HUES64 (cell line): ENCODE measurements around the gene HOXD10.

Experiments
- H3K27ac ChIP-seq: 2 replicates; pipeline ENCODE4 v1.7.0; 2013; ENCODE audit warnings: low read depth, low read length, inconsistent platforms
- H3K27me3 ChIP-seq: 2 replicates; pipeline ENCODE4 v1.6.1; 2013; ENCODE audit warnings: mild to moderate bottlenecking, low read length; ENCODE audit not compliant: insufficient read depth
- H3K36me3 ChIP-seq: 2 replicates; pipeline ENCODE4 v1.6.1; 2013; ENCODE audit warnings: mild to moderate bottlenecking, low read length; ENCODE audit not compliant: insufficient read depth
- H3K4me1 ChIP-seq: 2 replicates; pipeline ENCODE4 v1.6.1; 2013; ENCODE audit warnings: mild to moderate bottlenecking, low read length, moderate library complexity; ENCODE audit not compliant: insufficient read depth
- H3K4me3 ChIP-seq: 2 replicates; pipeline ENCODE4 v1.5.1; 2013; ENCODE audit warnings: mild to moderate bottlenecking, low read length, moderate library complexity
- H3K9ac ChIP-seq: 2 replicates; pipeline ENCODE4 v1.6.1; 2013; ENCODE audit warnings: mild to moderate bottlenecking, low read depth, low read length
- H3K9me3 ChIP-seq: 2 replicates; pipeline ENCODE4 v1.6.1; 2013; ENCODE audit warnings: low read depth, low read length; ENCODE audit not compliant: insufficient read depth
- WGBS: fragments of 150-250, 120-280 bp; methylation state at CpG from one replicate; pipeline ENCODE4 v1.1.7; 2013; ENCODE audit warnings: missing lambda C conversion rate; 5-methylcytosine and 5-hydroxymethylcytosine counted together

Gene HOXD10

DNA sequence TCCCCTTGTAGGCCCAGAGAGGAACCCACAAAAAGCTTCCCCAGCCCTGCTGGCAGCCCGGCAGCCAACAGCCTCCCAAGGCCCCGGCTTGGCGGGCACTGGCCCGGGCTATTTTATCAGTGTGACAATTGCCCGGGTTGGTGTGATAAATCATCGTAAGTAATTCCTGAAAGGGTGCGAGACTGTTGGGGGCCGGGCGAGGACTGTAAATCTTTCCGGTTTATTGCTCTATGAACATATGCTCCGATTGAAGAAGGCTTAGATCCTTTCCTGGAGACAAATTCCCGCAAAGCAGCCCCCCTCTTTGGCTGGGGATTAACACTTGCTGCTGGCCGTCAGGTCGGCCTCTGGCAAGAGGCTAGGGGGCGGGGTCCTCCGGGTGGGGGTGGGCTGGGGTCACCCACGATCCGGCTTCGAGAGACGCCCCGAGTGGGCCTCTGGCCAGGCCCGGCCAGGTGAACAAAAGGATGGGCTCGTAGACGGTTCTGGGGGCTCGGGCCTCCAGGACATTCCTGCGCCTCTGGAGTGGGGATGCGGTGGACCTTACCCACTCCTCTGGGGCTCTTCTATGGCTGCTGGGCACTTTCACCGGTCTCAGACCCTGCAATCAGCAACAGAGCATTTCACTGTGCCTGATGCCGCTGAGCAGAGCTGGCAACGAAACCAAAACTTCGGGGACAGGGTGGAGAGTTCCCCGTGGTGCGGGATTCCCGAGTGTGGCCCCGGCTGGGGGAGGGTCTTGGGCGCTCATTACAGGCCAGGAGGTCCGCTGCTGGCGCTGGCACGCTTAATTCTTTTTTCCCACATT lies 42.5 kb downstream of the HOXD10 start:
- no peak overlapping the region for H3K9ac ChIP-seq
- no peaks in the 10 kb centered on the region for H3K9me3 ChIP-seq
- H3K4me3 ChIP-seq, result no peak overlapping the region
- 5% methylated on average over 37 of the region's 39 CpGs for WGBS
- no peak overlapping the region for H3K27ac ChIP-seq
- H3K4me1 ChIP-seq, result peaks cover 12% of the 10 kb centered on the region; the same call in 1 of the 2 replicates
- H3K36me3 ChIP-seq, result no peaks in the 10 kb centered on the region
- H3K27me3 ChIP-seq, result peaks cover 100% of the 10 kb centered on the region

DNA sequence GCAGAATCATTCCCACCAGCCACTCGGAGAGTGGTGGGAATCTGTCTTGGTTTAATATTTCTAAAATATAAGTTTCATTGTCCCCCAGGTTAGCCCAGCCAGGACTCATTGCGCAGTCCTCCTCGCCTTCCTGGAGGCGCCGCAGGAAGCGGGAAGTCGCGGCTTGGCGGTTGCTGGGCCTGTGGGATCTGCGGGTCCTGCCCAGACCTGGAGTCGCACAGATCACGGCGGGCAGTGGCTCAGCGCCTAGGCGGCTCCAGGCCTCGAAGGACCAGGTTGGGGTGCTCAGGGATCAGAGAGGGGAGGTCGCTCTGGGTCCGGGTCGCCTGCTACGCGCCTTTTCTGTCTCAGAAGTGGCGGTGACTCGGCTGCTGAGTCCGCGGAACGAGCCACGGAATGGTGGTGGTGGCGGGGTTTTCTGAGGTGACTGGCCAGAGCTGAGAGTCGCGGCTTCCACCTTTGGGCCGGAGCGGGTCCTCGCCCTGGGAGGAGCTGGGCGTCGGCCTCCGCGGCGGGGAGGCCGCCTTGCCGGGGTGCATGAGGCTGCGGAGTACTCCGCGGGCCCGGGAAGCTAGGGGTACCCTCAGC lies 43.2 kb downstream of the HOXD10 start:
- no peak overlapping the region for H3K4me3 ChIP-seq
- peaks cover 12% of the 10 kb centered on the region; the same call in 1 of the 2 replicates for H3K4me1 ChIP-seq
- peaks cover 100% of the 10 kb centered on the region for H3K27me3 ChIP-seq
- H3K36me3 ChIP-seq, result no peaks in the 10 kb centered on the region
- no peaks in the 10 kb centered on the region for H3K9me3 ChIP-seq
- WGBS, result 2% methylated on average over 43 of the region's 44 CpGs
- H3K27ac ChIP-seq, result no peak overlapping the region
- H3K9ac ChIP-seq, result no peak overlapping the region

DNA sequence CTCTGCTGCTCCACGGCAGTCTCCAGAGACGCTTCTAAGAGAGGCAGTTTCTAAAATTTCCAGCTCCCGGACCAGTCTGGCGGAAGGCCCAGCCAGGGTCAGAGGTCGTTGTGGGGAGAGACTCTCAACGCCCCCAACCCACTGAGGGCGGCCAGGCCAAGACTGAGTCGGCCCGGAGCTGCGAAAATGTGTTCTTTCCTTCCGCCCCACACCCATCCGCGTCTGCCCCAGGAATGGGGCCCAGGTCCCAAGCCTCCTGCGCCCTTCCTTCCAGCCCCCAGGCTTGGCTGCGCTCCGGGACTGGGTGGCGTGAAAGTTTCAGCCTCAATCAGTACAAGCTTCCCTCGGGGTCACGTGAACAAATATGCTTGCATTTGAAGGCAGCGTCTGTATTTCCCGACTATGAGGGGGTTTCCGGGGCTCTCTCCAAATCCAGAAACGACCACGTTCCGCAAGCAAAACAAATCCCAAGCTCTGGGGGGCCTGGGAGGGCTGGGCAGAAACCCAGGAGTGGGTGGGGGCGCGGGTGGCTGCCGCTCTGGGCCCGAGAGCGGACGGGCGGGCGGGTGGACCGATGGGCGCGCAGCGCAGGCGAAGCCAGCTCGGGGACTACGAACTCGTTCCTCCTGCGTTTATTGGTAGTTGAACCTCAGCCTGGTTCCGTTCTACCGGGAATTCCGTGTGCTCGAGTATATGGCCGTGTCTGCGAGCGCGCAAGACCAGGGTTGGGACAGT lies 43.8 kb downstream of the HOXD10 start:
- Histone ChIP-seq H3K4me1 (peaks cover 6% of the 10 kb centered on the region; the same call in 1 of the 2 replicates), H3K27ac (no peak overlapping the region), H3K27me3 (peaks cover 100% of the 10 kb centered on the region), H3K9ac (no peak overlapping the region), H3K4me3 (no peak overlapping the region), H3K36me3 (no peaks in the 10 kb centered on the region), H3K9me3 (no peaks in the 10 kb centered on the region)
- 3% methylated on average over 50 of the region's 50 CpGs for WGBS

DNA sequence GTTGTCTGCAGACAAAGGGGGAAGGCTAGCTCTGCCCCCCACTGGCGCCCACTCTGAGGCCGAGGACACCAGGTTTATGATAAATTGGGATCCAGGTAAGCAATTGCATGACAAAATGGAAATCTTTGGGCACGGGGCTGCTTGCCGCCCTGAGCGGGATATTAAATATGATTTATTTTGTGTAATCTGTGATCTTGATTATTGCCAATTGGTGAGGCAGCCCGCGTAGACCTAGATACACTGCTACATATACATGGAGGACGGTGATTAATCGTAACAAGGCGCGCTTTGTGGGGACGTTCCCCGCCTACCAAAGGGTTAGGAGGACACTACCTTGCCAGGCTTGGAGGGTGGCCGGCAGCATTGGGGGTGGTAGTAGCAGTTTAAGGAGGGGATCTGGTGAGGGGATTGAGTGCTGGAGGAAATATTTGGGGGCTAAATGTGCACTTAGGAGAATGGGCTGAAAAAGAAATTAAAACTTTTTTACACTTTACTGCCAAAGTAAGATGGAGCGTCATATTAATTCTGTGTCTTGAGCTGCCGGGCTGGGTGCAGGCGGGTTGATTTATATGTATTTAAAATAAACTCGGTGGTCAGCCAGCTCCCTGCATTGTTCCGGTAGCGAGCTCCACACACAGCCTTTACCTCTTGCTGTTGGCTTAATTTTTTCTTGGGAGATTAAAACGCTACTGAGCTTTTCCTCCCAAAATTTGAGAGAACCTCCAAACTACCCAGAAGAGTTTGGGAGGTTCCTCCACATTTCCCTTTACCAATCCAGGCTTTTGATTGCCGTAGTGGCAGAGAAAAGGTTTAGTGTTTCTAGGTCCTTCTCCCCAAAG lies 44.6 kb downstream of the HOXD10 start:
- Histone ChIP-seq H3K27ac (no peak overlapping the region), H3K9ac (no peak overlapping the region), H3K4me3 (no peak overlapping the region), H3K27me3 (peaks cover 100% of the 10 kb centered on the region), H3K4me1 (peaks cover 5% of the 10 kb centered on the region; the same call in 1 of the 2 replicates), H3K9me3 (no peaks in the 10 kb centered on the region), H3K36me3 (no peaks in the 10 kb centered on the region)
- WGBS, result 12% methylated on average over 22 of the region's 22 CpGs

DNA sequence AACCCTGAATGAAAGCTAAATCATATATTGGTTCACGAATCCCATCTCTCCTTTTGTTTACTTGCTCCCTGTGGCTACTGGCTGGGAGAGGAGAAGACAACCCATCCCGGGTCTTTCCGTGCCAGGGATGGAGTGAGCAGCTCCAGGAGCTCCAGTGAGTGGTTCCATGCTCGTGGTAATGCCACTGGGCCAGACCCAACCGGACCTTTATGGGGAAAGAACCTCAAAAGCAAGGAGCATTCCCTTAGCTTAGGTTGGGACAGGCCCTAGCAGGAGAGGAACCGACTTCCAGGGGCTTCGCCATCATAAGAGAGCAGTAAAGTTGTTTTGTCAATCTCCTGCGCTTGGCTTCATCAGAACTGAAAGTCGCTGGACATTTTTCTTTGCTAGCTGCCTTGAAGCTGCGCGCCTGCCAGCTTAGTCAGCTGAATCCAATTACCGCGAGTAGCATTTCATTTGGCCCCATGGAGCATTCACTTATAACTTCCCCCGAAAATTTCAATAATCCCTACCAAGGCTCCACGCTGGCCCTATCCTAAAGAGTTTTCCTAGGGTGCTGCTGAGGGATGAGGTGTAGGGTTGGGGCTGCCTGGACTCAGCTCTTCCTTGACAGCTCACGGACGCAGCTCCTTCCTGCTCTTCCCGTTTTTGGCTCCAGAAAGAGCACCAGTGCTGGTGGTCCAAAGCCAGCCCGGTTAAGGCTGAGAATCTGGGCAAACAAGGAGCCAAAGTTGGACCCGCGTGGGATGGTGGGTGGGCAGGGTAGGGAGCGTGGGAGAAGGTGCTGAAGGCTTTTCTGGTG lies 45.4 kb downstream of the HOXD10 start:
- H3K36me3 ChIP-seq, result no peaks in the 10 kb centered on the region
- H3K9me3 ChIP-seq, result no peaks in the 10 kb centered on the region
- 6% methylated on average over 22 of the region's 22 CpGs for WGBS
- H3K27ac ChIP-seq, result no peak overlapping the region
- H3K4me3 ChIP-seq, result no peak overlapping the region
- peaks cover 100% of the 10 kb centered on the region for H3K27me3 ChIP-seq
- H3K9ac ChIP-seq, result no peak overlapping the region
- H3K4me1 ChIP-seq, result peaks cover 5% of the 10 kb centered on the region; the same call in 1 of the 2 replicates

DNA sequence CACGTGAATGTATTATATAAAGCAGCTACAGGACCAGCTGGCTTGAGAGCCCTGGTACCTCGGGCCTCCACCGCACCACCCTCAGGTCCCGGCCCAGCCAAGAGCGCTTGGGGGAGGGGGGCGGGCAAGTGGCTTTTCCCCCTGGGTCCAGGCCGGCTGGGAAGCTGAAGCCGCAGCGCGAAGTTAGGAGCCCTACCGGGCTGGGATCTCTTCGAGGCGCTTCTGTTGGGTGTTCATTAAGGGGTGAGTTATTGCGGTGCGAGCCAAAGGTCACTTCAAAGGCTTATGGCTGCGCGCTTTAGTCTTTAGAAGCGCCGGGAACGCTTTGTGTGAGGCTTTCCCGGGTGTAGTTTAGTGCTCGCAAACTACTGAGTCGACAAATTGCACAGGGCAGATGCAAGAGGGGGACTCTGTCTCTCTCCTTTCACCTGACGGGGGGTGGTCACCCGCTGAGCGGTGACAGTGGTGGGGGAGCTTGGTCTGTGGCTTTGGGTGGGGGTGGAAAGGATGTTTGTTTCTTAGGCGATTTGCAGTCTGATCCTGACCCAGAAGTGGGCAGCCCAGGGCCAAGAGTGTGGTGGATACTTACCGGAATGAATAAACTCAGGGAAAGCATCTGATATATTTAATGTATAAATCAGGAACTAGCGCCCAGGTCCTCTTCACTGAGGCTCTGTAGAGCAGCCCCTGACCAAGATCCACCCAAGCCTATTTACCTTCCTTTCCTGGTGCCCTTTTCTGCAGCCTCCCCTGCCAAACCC lies 46.5 kb downstream of the HOXD10 start:
- H3K9ac ChIP-seq, result no peak overlapping the region
- WGBS, result 4% methylated on average over 29 of the region's 29 CpGs

DNA sequence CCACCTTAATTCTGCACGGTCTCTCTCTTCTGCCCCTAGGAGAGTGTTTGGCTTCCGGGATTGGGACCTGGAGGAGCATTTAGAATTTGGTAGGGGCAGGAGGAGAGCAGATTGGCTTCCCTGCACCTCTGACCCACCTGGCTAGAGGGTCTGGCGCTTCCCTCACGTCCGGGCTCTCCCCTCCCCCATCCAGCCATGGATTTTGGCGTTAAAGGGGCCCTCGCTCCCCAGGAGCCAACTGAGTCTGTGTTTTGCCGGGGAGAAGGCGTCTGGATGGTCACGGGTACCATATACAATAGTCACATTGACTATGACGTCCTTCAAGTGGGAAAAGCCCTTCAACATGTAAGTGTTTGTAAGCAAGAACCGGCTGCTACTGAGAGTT lies 47.1 kb downstream of the HOXD10 start:
- peaks cover 100% of the 10 kb centered on the region for H3K27me3 ChIP-seq
- no peak overlapping the region for H3K4me3 ChIP-seq
- 0% methylated on average over 9 of the region's 12 CpGs for WGBS
- H3K4me1 ChIP-seq, result peaks cover 5% of the 10 kb centered on the region; the same call in 1 of the 2 replicates
- H3K9ac ChIP-seq, result no peak overlapping the region
- no peaks in the 10 kb centered on the region for H3K9me3 ChIP-seq
- no peak overlapping the region for H3K27ac ChIP-seq
- H3K36me3 ChIP-seq, result no peaks in the 10 kb centered on the region

More for the DNA sequence above, 46.5 kb downstream of the HOXD10 start:
- no peaks in the 10 kb centered on the region for H3K9me3 ChIP-seq
- no peaks in the 10 kb centered on the region for H3K36me3 ChIP-seq
- H3K4me1 ChIP-seq, result peaks cover 5% of the 10 kb centered on the region; the same call in 1 of the 2 replicates
- H3K27ac ChIP-seq, result no peak overlapping the region
- no peak overlapping the region for H3K4me3 ChIP-seq
- H3K27me3 ChIP-seq, result peaks cover 100% of the 10 kb centered on the region

DNA sequence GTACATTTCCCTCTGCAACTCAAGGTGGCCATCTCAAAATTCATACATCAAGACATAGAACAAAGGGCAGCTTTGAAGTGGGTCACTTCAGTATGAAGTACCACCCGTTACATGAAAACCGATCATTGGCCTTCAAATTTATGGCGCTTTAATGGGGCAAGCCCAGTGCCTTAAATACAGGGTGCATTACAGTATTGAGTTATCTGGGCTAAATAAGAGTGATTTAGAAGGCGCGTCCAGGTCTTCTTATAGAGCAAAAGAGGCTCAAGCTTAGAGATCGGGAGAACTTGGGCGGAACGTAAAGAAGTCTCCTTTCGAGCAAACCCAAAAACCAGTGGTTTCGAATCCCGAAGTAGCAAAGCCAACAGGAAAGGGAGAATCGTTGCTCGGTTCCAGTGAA lies 47.6 kb downstream of the HOXD10 start:
- Histone ChIP-seq H3K27ac (no peak overlapping the region), H3K27me3 (peaks cover 100% of the 10 kb centered on the region)

DNA sequence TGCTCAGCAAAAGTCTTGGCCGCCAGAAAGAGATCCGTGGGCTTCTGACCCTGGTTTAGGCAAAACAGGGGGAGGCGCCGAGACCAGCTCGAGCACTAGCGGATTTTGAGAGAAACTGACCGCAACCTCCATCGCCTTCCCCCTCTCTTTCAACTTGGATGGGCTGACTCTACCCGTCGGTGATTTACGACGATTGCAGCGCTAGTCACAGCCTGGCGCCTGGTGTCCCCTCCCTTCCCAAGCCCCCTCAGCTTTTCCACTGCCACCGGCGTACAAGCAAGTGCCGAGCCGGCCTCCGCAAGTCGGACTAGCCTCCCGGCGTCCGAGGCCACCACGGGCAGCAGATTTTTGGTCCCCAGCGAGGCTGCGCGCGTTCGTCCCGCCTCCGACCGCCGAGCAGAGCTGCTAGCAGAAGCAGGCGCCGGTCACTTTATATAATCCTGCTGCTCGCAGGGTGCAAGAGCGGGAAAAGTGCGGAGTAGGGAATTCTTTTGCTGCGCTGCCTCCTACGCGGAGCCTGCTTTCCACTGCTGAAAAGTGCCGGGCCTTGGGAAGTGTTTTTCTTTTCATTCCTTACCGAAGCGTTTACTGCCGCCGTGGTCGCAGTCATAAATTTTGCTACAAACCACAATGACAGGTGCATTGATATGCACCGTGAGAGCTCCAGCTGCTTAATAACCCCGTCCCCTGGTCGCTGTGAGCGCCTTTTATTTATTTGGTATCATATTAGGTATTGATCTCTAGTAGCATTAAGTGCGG lies 48.2 kb downstream of the HOXD10 start:
- no peak overlapping the region for H3K4me3 ChIP-seq
- H3K4me1 ChIP-seq, result peaks cover 5% of the 10 kb centered on the region; the same call in 1 of the 2 replicates
- no peaks in the 10 kb centered on the region for H3K9me3 ChIP-seq
- peaks cover 100% of the 10 kb centered on the region for H3K27me3 ChIP-seq
- WGBS, result 1% methylated on average over 52 of the region's 52 CpGs
- no peak overlapping the region for H3K27ac ChIP-seq
- H3K9ac ChIP-seq, result no peak overlapping the region
- H3K36me3 ChIP-seq, result no peaks in the 10 kb centered on the region

More for the DNA sequence above, 47.6 kb downstream of the HOXD10 start:
- WGBS, result 11% methylated on average over 13 of the region's 13 CpGs
- no peaks in the 10 kb centered on the region for H3K36me3 ChIP-seq
- no peak overlapping the region for H3K9ac ChIP-seq
- no peaks in the 10 kb centered on the region for H3K9me3 ChIP-seq
- no peak overlapping the region for H3K4me3 ChIP-seq
- peaks cover 5% of the 10 kb centered on the region; the same call in 1 of the 2 replicates for H3K4me1 ChIP-seq
